ENCODE data around the gene SMS.

The SMS gene

GRCh38 chrX:21978346-21978745 lies 37.8 kb downstream of the SMS start:
- H3K9ac ChIP-seq (ENCODE audit: low read length), result no peak overlapping the region
- no peak overlapping the region for H3K4me3 ChIP-seq (ENCODE audit: low read depth, low read length)
- no peak overlapping the region for H3K27ac ChIP-seq (ENCODE audit: low read depth, low read length)
- H3K4me1 ChIP-seq (ENCODE audit: control insufficient read depth, insufficient read depth, low read length), result no peaks in the 10 kb centered on the region
- H3K27me3 ChIP-seq (ENCODE audit: control insufficient read depth, insufficient read depth, low read length), result no peaks in the 10 kb centered on the region
- no peaks in the 10 kb centered on the region for H3K9me3 ChIP-seq (ENCODE audit: control insufficient read depth, insufficient read depth, low read depth, low read length)
- peaks cover 82% of the 10 kb centered on the region for H3K36me3 ChIP-seq (ENCODE audit: control insufficient read depth, insufficient read depth, low read length)

DNA sequence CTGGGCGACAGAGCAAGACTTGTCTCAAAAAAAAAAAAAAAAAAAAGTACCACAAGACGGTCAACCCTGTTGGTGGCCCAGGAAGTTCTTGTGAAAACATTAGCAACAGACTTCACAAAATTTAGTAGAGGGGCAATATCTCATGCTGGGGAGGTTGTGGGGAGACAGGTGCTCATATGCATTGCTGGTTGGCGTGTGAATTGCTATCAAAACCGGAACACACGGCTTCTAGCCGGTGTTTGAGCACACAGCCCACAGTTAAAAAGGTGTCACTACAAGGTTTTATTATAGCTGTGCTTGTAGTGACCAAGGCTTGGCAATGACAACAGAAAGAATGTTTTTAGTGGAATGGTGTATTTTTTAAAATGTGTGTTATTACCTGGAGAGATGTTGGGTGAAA lies 41.8 kb downstream of the SMS start:
- Histone ChIP-seq H3K9me3 (ENCODE audit: control insufficient read depth, insufficient read depth, low read depth, low read length) (no peaks in the 10 kb centered on the region), H3K4me3 (ENCODE audit: low read depth, low read length) (no peak overlapping the region), H3K4me1 (ENCODE audit: control insufficient read depth, insufficient read depth, low read length) (no peaks in the 10 kb centered on the region), H3K27ac (ENCODE audit: low read depth, low read length) (no peak overlapping the region), H3K9ac (ENCODE audit: low read length) (no peak overlapping the region), H3K36me3 (ENCODE audit: control insufficient read depth, insufficient read depth, low read length) (peaks cover 75% of the 10 kb centered on the region), H3K27me3 (ENCODE audit: control insufficient read depth, insufficient read depth, low read length) (no peaks in the 10 kb centered on the region)

DNA sequence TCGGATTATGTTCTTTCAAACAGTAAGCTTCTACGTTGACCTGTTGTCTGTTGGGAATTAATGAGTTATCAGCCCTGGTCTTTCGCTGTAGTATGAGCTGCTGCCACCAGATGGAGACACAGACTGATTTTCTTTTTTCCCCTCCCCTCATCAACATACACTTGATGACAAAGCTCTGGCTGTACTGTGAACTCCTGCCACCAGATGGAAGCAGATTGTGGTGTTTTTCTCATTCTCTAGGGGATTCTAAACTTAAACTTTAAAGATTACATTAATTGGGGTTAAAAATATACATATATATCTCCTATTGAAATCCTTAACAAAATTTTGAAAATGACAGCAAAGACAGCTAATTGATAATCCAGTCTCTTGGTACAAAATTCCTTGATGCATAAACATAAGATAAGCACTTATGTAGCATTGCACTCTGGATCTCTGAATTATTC lies 44.8 kb downstream of the SMS start:
- Histone ChIP-seq H3K36me3 (ENCODE audit: control insufficient read depth, insufficient read depth, low read length) (peaks cover 79% of the 10 kb centered on the region), H3K4me3 (ENCODE audit: low read depth, low read length) (no peak overlapping the region), H3K27me3 (ENCODE audit: control insufficient read depth, insufficient read depth, low read length) (no peaks in the 10 kb centered on the region), H3K9ac (ENCODE audit: low read length) (no peak overlapping the region), H3K4me1 (ENCODE audit: control insufficient read depth, insufficient read depth, low read length) (no peaks in the 10 kb centered on the region), H3K9me3 (ENCODE audit: control insufficient read depth, insufficient read depth, low read depth, low read length) (no peaks in the 10 kb centered on the region), H3K27ac (ENCODE audit: low read depth, low read length) (no peak overlapping the region)

DNA sequence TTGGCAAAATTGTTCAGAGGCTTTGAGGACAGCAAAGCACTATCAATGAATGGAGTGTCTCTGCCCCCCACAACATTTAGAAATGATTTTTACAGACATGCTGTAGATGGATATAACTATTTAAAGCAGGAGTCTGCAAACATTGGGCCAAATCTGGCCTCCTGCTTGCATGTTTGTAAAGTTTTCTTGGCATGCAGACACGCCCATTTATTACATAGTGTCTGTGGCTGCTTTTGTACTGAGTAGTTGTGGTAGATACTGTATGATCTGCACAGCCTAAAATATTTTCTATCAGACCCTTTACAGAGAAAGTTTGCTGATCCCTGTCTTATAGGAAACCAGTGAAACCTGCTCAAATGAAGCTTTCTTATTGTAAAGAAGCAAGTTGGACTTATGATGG lies 46.1 kb downstream of the SMS start:
- Histone ChIP-seq H3K27me3 (ENCODE audit: control insufficient read depth, insufficient read depth, low read length) (no peaks in the 10 kb centered on the region), H3K27ac (ENCODE audit: low read depth, low read length) (no peak overlapping the region), H3K36me3 (ENCODE audit: control insufficient read depth, insufficient read depth, low read length) (peaks cover 81% of the 10 kb centered on the region), H3K4me3 (ENCODE audit: low read depth, low read length) (no peak overlapping the region), H3K4me1 (ENCODE audit: control insufficient read depth, insufficient read depth, low read length) (no peaks in the 10 kb centered on the region), H3K9me3 (ENCODE audit: control insufficient read depth, insufficient read depth, low read depth, low read length) (no peaks in the 10 kb centered on the region), H3K9ac (ENCODE audit: low read length) (no peak overlapping the region)

- H3K27ac ChIP-seq (ENCODE audit: low read depth, low read length), result no peak overlapping the region
- H3K36me3 ChIP-seq (ENCODE audit: control insufficient read depth, insufficient read depth, low read length), result peaks cover 93% of the 10 kb centered on the region
- no peak overlapping the region for H3K4me3 ChIP-seq (ENCODE audit: low read depth, low read length)
- no peak overlapping the region for H3K9ac ChIP-seq (ENCODE audit: low read length)
- H3K9me3 ChIP-seq (ENCODE audit: control insufficient read depth, insufficient read depth, low read depth, low read length), result no peaks in the 10 kb centered on the region
- H3K4me1 ChIP-seq (ENCODE audit: control insufficient read depth, insufficient read depth, low read length), result peaks cover 9% of the 10 kb centered on the region; the same call in 1 of the 2 replicates
- no peaks in the 10 kb centered on the region; the same call in 1 of the 2 replicates for H3K27me3 ChIP-seq (ENCODE audit: control insufficient read depth, insufficient read depth, low read length)
Observed at GRCh38 chrX:21989384-21989783, 48.9 kb downstream of the SMS start.

- H3K4me1 ChIP-seq (ENCODE audit: control insufficient read depth, insufficient read depth, low read length), result peaks cover 9% of the 10 kb centered on the region; the same call in 1 of the 2 replicates
- no peaks in the 10 kb centered on the region; the same call in 1 of the 2 replicates for H3K27me3 ChIP-seq (ENCODE audit: control insufficient read depth, insufficient read depth, low read length)
- peaks cover 88% of the 10 kb centered on the region for H3K36me3 ChIP-seq (ENCODE audit: control insufficient read depth, insufficient read depth, low read length)
- H3K9me3 ChIP-seq (ENCODE audit: control insufficient read depth, insufficient read depth, low read depth, low read length), result no peaks in the 10 kb centered on the region
- no peak overlapping the region for H3K9ac ChIP-seq (ENCODE audit: low read length)
- H3K27ac ChIP-seq (ENCODE audit: low read depth, low read length), result no peak overlapping the region
- H3K4me3 ChIP-seq (ENCODE audit: low read depth, low read length), result no peak overlapping the region
Observed at GRCh38 chrX:21990832-21991231, 50.3 kb downstream of the SMS start.

DNA sequence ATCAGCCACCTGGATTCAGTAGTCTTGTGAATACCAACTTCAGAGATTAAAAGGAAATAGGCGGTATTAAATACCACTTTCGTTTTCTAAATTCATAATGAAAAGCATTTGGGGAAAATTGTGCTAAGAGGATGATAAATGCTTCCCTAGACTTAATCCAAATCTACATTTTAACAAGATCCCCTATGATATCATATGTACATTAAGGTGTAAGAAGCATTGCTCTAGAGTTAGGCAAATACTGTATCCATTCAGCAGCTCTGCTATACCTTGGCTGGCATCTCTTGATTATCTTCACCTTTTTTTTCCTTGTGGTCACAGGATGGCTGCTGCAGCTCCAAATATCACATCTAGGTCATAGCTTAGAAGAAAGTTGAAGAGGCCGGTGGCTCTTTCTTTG lies 51.0 kb downstream of the SMS start:
- Histone ChIP-seq H3K9me3 (ENCODE audit: control insufficient read depth, insufficient read depth, low read depth, low read length) (no peaks in the 10 kb centered on the region), H3K4me1 (ENCODE audit: control insufficient read depth, insufficient read depth, low read length) (peaks cover 9% of the 10 kb centered on the region; the same call in 1 of the 2 replicates), H3K36me3 (ENCODE audit: control insufficient read depth, insufficient read depth, low read length) (peaks cover 85% of the 10 kb centered on the region), H3K4me3 (ENCODE audit: low read depth, low read length) (no peak overlapping the region), H3K9ac (ENCODE audit: low read length) (no peak overlapping the region), H3K27me3 (ENCODE audit: control insufficient read depth, insufficient read depth, low read length) (no peaks in the 10 kb centered on the region; the same call in 1 of the 2 replicates), H3K27ac (ENCODE audit: low read depth, low read length) (no peak overlapping the region)

GRCh38 chrX:21993265-21993664 lies 52.8 kb downstream of the SMS start:
- H3K36me3 ChIP-seq (ENCODE audit: control insufficient read depth, insufficient read depth, low read length), result peaks cover 80% of the 10 kb centered on the region
- H3K9me3 ChIP-seq (ENCODE audit: control insufficient read depth, insufficient read depth, low read depth, low read length), result no peaks in the 10 kb centered on the region
- H3K27me3 ChIP-seq (ENCODE audit: control insufficient read depth, insufficient read depth, low read length), result no peaks in the 10 kb centered on the region; the same call in 1 of the 2 replicates
- H3K27ac ChIP-seq (ENCODE audit: low read depth, low read length), result no peak overlapping the region
- no peak overlapping the region for H3K9ac ChIP-seq (ENCODE audit: low read length)
- H3K4me3 ChIP-seq (ENCODE audit: low read depth, low read length), result no peak overlapping the region
- H3K4me1 ChIP-seq (ENCODE audit: control insufficient read depth, insufficient read depth, low read length), result peaks cover 9% of the 10 kb centered on the region; the same call in 1 of the 2 replicates

DNA sequence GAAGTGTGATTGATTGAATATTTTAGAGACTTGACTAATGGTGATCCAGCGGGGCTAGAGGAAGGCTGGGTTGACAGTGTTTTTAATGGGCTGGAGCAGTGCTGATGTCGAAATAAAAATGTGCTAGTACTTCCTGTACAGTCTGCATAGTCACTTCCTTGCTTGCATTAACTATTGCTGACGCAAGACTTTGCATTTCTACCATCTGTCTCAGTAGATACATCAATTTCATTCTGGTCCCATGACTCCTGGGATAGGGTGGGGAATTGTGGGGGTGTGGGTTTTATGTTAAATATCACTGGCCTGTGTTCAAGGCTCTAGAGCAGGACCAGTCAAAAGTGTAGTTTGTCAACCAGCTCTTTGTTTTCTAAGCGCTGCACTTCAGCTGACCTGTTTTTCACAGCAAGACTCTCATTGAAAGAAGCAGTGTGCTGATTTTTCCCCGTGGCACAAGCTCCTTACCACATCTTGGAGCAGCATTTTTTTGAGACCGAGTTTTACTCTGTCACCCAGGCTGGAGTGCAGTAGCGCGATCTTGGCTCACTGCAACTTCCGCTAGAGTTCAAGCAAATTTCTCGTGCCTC lies 56.5 kb downstream of the SMS start:
- Histone ChIP-seq H3K4me3 (ENCODE audit: low read depth, low read length) (no peak overlapping the region), H3K27ac (ENCODE audit: low read depth, low read length) (no peak overlapping the region), H3K27me3 (ENCODE audit: control insufficient read depth, insufficient read depth, low read length) (no peaks in the 10 kb centered on the region; the same call in 1 of the 2 replicates), H3K36me3 (ENCODE audit: control insufficient read depth, insufficient read depth, low read length) (peaks cover 50% of the 10 kb centered on the region), H3K9ac (ENCODE audit: low read length) (no peak overlapping the region), H3K9me3 (ENCODE audit: control insufficient read depth, insufficient read depth, low read depth, low read length) (no peaks in the 10 kb centered on the region), H3K4me1 (ENCODE audit: control insufficient read depth, insufficient read depth, low read length) (peaks cover 9% of the 10 kb centered on the region; the same call in 1 of the 2 replicates)

DNA sequence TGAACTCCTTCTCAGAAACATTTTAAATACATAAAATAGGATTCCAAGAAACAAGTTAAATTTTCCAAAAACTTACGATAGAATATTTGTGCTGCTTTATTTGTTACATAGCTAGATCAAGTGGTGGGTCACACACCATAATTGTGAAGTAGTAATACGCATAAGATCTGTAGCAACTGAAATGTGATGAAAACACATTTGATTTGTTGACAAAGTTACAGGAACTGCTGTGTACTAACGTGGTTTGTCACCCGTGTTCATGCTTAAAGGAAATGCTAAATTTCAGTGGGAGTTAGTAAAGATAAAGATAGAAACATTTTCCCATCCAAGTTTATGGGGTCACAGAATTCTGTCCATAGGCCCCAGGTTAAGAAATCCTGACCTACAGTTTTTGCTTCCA lies 57.5 kb downstream of the SMS start:
- H3K4me3 ChIP-seq (ENCODE audit: low read depth, low read length), result no peak overlapping the region
- no peak overlapping the region for H3K9ac ChIP-seq (ENCODE audit: low read length)
- peaks cover 9% of the 10 kb centered on the region; the same call in 1 of the 2 replicates for H3K4me1 ChIP-seq (ENCODE audit: control insufficient read depth, insufficient read depth, low read length)
- no peak overlapping the region for H3K27ac ChIP-seq (ENCODE audit: low read depth, low read length)
- peaks cover 40% of the 10 kb centered on the region for H3K36me3 ChIP-seq (ENCODE audit: control insufficient read depth, insufficient read depth, low read length)
- H3K27me3 ChIP-seq (ENCODE audit: control insufficient read depth, insufficient read depth, low read length), result no peaks in the 10 kb centered on the region; the same call in 1 of the 2 replicates
- no peaks in the 10 kb centered on the region for H3K9me3 ChIP-seq (ENCODE audit: control insufficient read depth, insufficient read depth, low read depth, low read length)

- H3K36me3 ChIP-seq (ENCODE audit: control insufficient read depth, insufficient read depth, low read length), result peaks cover 7% of the 10 kb centered on the region; the same call in 1 of the 2 replicates
- no peak overlapping the region for H3K4me3 ChIP-seq (ENCODE audit: low read depth, low read length)
- H3K27me3 ChIP-seq (ENCODE audit: control insufficient read depth, insufficient read depth, low read length), result no peaks in the 10 kb centered on the region
- H3K9me3 ChIP-seq (ENCODE audit: control insufficient read depth, insufficient read depth, low read depth, low read length), result peaks cover 2% of the 10 kb centered on the region; the same call in 1 of the 2 replicates
- no peaks in the 10 kb centered on the region for H3K4me1 ChIP-seq (ENCODE audit: control insufficient read depth, insufficient read depth, low read length)
- no peak overlapping the region for H3K9ac ChIP-seq (ENCODE audit: low read length)
- H3K27ac ChIP-seq (ENCODE audit: low read depth, low read length), result no peak overlapping the region
Observed at GRCh38 chrX:22004866-22005265, 64.4 kb downstream of the SMS start.

Data from HUES6 (cell line).